ENCODE results near the gene MYB. TPM values are rescaled to one million over a fixed set of nuclear protein-coding genes. Genes with fewer than 3 reads are reported as not detected.

MYB gene
- total RNA-seq, 2 experiments from 2014 or later, result 29.2 to 35.9 TPM

DNA sequence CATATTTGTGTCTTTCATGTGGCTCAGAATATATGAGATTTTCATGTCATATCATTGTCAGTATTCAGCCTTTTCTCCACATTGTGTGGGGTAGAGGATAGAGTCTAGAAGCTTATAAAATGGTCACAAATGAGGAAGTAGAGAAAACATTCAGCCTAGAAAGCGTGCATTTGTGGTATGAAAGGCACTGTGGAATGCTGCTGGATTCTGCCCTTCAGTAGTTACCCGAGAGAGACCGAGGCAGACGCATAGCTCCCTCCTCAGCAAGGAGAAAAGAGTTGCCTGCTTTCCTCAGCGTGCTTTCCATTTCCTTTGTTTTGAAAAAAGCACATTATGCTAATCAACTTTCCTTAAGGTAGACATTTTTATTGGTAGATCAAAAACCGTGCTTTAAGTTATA, 28.7 kb downstream of the MYB start:
- peaks cover 38% of the 10 kb centered on the region for H3K4me1 Mint-ChIP-seq
- CTCF ChIA-PET, result interaction anchor here (0.6 to 1.0 kb wide), 4 partner anchors 15 to 186 kb away, joined by 3 read pairs; no protein-coding TSS in a partner anchor
- POLR2A ChIA-PET, result interaction anchor here (0.6 kb wide), 1 partner anchor 68 kb away, joined by 3 read pairs; no protein-coding TSS in a partner anchor

GRCh38 chr6:135210632-135211305, 29.7 kb downstream of the MYB start:
- POLR2A ChIA-PET, result no interaction called here
- Mint-ChIP-seq H3K27ac (peak overlapping the region; percentile 62), H3K36me3 (ENCODE audit: low read depth) (peaks cover 38% of the 10 kb centered on the region), H3K4me1 (peaks cover 38% of the 10 kb centered on the region), H3K4me3 (peak overlapping the region; percentile 33), H3K27me3 (no peaks in the 10 kb centered on the region), H3K9me3 (ENCODE audit: low read depth) (no peaks in the 10 kb centered on the region)
- ATAC-seq (peak; percentile 18), DNase-seq (peak; percentile 28)
- intact Hi-C loops (cut with DNase I, micrococcal nuclease), result no loop called here
- CTCF ChIA-PET, result interaction anchor here (0.6 to 1.1 kb wide), 2 partner anchors 123 to 162 kb away, joined by 3 read pairs; no protein-coding TSS in a partner anchor

More for the DNA sequence above, 28.7 kb downstream of the MYB start:
- DNase-seq (no peak), ATAC-seq (no peak)
- Mint-ChIP-seq H3K36me3 (ENCODE audit: low read depth) (peaks cover 40% of the 10 kb centered on the region), H3K27ac (peak overlapping the region; percentile 58), H3K9me3 (ENCODE audit: low read depth) (no peaks in the 10 kb centered on the region), H3K27me3 (no peaks in the 10 kb centered on the region), H3K4me3 (peak overlapping the region; percentile 33)
- intact Hi-C loops (cut with DNase I, micrococcal nuclease), result no loop called here

DNA sequence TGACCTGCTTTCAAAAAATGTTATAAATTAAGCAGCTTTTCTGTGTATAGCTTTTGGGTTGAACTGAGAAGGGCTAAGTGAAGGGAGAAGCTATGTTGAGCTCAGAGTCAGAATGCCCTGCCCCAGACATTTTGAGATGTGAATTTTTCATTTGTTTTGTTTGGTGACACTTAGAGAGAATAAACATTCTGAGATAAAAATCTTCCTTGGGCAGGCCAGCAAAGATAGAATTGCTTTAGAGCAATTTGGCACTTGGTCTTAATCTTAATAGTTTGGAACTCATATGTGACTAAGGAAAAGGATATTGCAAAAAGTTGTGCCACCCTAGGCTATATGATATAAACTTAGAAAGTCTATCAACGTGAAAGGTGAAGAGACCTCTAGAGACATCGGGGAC, 30.2 kb downstream of the MYB start:
- no peaks in the 10 kb centered on the region for H3K27me3 Mint-ChIP-seq
- peaks cover 38% of the 10 kb centered on the region for H3K4me1 Mint-ChIP-seq
- intact Hi-C loops (cut with DNase I, micrococcal nuclease), result no loop called here
- peak; percentile 19 for ATAC-seq
- no peak for DNase-seq
- H3K36me3 Mint-ChIP-seq (ENCODE audit: low read depth), result peaks cover 38% of the 10 kb centered on the region
- no peak overlapping the region for H3K4me3 Mint-ChIP-seq
- POLR2A ChIA-PET, result no interaction called here
- H3K9me3 Mint-ChIP-seq (ENCODE audit: low read depth), result no peaks in the 10 kb centered on the region
- peak overlapping the region; percentile 62 for H3K27ac Mint-ChIP-seq
- CTCF ChIA-PET, result interaction anchor here (0.6 to 1.1 kb wide), 2 partner anchors 124 to 162 kb away, joined by 3 read pairs; no protein-coding TSS in a partner anchor

DNA sequence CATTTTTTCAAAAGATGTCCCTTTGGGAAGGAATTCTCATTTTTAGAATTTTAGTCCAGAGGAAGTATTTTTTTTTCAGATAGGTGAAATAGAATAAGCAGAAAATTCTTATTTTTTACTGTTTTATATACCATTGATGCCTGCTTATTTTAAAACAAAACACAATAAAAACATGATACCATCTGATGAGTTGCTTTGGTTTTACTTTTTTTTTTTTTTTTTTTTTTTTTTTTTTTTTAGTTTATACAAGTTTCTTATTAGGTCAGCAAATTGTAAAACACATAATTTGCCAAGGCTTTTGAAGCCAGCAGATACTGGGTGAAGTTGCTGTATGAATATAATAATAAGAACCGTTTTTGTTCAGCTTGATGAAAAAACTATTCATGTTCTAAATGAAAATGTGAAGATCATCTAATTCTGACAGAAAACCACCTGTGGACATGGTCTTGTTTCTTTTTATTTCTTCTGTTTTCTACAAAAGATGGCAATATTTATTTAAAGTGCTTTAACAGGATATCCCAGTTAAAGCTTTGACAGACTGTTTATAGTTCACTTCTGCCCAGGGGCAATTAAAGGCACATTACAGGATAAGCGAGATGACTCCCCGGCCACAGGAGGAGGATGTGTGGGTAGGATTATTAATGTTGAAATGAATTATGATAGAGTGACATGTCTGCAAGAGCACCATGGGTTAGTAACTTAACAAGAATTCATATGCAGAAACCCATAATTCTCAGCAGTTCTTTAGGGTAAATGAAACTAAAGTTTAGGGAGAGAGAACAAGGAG, 31.1 kb downstream of the MYB start:
- H3K27me3 Mint-ChIP-seq, result no peaks in the 10 kb centered on the region
- no peaks in the 10 kb centered on the region for H3K9me3 Mint-ChIP-seq (ENCODE audit: low read depth)
- peaks cover 38% of the 10 kb centered on the region for H3K4me1 Mint-ChIP-seq
- no peak overlapping the region for H3K4me3 Mint-ChIP-seq
- H3K27ac Mint-ChIP-seq, result peak overlapping the region; percentile 65
- ATAC-seq, result peak; percentile 81
- intact Hi-C loops (cut with DNase I, micrococcal nuclease), result no loop called here
- ChIA-PET POLR2A (no interaction called here), CTCF (interaction anchor here (0.8 to 2.0 kb wide), 5 partner anchors 15 to 206 kb away, joined by 3 to 9 read pairs (median 3); no protein-coding TSS in a partner anchor)
- H3K36me3 Mint-ChIP-seq (ENCODE audit: low read depth), result peaks cover 45% of the 10 kb centered on the region
- DNase-seq, result peak; percentile 55

DNA sequence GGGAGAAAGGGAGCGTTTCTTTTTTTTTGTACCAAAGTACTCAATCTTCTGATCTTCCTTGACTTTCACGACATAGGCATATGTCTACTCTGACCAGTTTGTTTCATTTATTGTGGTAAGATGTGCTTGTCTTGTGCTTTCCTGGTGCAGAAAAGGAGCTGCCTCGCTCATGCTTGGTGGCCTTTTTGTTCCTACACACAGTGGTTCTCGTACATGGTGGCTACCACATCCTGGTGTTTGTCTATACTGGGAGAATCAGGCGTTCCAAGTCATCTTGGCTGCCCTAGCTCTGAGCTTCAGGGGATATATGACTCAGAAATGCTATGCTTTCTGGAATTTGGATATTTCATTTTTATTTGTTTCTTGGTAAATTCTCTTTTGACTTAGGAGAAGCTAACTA, 31.8 kb downstream of the MYB start:
- peaks cover 48% of the 10 kb centered on the region for H3K36me3 Mint-ChIP-seq (ENCODE audit: low read depth)
- intact Hi-C loops (cut with DNase I, micrococcal nuclease), result no loop called here
- peak overlapping the region; percentile 65 for H3K27ac Mint-ChIP-seq
- H3K27me3 Mint-ChIP-seq, result no peaks in the 10 kb centered on the region
- CTCF ChIA-PET, result interaction anchor here (0.6 to 2.0 kb wide), 5 partner anchors 9 to 69 kb away, joined by 3 to 9 read pairs (median 3); no protein-coding TSS in a partner anchor
- POLR2A ChIA-PET, result no interaction called here
- ATAC-seq (peak; percentile 50), DNase-seq (peak; percentile 33)
- H3K4me1 Mint-ChIP-seq, result peaks cover 38% of the 10 kb centered on the region
- H3K9me3 Mint-ChIP-seq (ENCODE audit: low read depth), result no peaks in the 10 kb centered on the region
- H3K4me3 Mint-ChIP-seq, result no peak overlapping the region

GRCh38 chr6:135213616-135214015, 32.5 kb downstream of the MYB start:
- ChIA-PET CTCF (interaction anchor here (0.6 to 2.0 kb wide), 5 partner anchors 8 to 23 kb away, joined by 3 to 9 read pairs (median 4); no protein-coding TSS in a partner anchor), POLR2A (no interaction called here)
- peaks cover 48% of the 10 kb centered on the region for H3K36me3 Mint-ChIP-seq (ENCODE audit: low read depth)
- ATAC-seq (no peak), DNase-seq (no peak)
- H3K4me3 Mint-ChIP-seq, result no peak overlapping the region
- no peaks in the 10 kb centered on the region for H3K9me3 Mint-ChIP-seq (ENCODE audit: low read depth)
- intact Hi-C loops (cut with DNase I, micrococcal nuclease), result no loop called here
- peaks cover 38% of the 10 kb centered on the region for H3K4me1 Mint-ChIP-seq
- no peak overlapping the region for H3K27ac Mint-ChIP-seq
- H3K27me3 Mint-ChIP-seq, result no peaks in the 10 kb centered on the region

DNA sequence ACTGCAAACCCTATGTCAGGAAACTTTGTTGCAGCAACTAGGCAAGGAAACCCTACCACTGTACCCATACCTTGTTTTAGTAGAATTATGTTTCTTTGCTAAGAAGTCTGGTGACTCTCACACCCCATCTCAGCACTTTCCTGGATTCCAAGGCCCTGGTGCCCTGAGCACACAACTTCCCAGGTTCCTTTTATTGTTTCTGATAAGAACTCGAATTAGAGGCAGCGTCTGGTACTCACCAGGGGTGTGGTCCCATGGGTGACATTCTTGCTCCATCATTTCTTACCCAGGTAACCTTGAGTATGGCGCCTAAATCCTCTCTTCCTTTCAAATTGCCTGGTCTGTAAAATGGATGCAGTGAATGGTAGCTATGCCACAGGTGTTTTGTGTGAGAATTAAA, 34.1 kb downstream of the MYB start:
- Mint-ChIP-seq H3K4me1 (peaks cover 26% of the 10 kb centered on the region), H3K27me3 (no peaks in the 10 kb centered on the region), H3K4me3 (no peak overlapping the region), H3K36me3 (ENCODE audit: low read depth) (peaks cover 50% of the 10 kb centered on the region), H3K27ac (no peak overlapping the region), H3K9me3 (ENCODE audit: low read depth) (no peaks in the 10 kb centered on the region)
- ATAC-seq (no peak), DNase-seq (no peak)
- intact Hi-C loops (cut with DNase I, micrococcal nuclease), result no loop called here
- POLR2A ChIA-PET, result no interaction called here
- CTCF ChIA-PET, result interaction anchor here (0.6 to 0.8 kb wide), 3 partner anchors 9 to 71 kb away, joined by 3 read pairs; no protein-coding TSS in a partner anchor

DNA sequence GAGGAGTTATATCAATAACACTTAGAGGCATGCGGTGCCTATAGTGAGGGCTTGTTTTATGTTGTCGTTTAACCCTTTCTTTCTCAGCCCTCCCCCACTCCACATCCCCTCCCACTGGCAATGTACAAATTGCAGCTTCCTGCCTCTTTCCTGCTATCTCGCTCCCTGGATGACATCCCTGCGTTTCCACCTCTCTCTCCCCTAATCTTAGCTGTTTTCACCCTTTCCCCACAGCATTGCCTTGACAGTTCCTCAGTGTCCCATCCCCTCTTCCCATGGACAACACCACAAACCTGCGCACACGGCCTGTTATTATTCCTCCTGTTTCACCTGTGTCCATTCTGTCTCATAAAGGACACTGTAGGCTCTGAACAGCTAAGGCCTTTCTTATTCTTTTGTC, 34.5 kb downstream of the MYB start:
- intact Hi-C loops (cut with DNase I, micrococcal nuclease), result no loop called here
- Mint-ChIP-seq H3K36me3 (ENCODE audit: low read depth) (peaks cover 47% of the 10 kb centered on the region), H3K27me3 (no peaks in the 10 kb centered on the region), H3K4me3 (no peak overlapping the region), H3K27ac (no peak overlapping the region), H3K9me3 (ENCODE audit: low read depth) (no peaks in the 10 kb centered on the region), H3K4me1 (peaks cover 22% of the 10 kb centered on the region)
- POLR2A ChIA-PET, result no interaction called here
- CTCF ChIA-PET, result interaction anchor here (0.6 to 0.8 kb wide), 3 partner anchors 9 to 71 kb away, joined by 3 read pairs; no protein-coding TSS in a partner anchor
- ATAC-seq, result no peak
- DNase-seq, result no peak

- H3K9me3 Mint-ChIP-seq (ENCODE audit: low read depth), result no peaks in the 10 kb centered on the region
- peaks cover 33% of the 10 kb centered on the region for H3K36me3 Mint-ChIP-seq (ENCODE audit: low read depth)
- ATAC-seq (no peak), DNase-seq (no peak)
- CTCF ChIA-PET, result no interaction called here
- intact Hi-C loops (cut with DNase I, micrococcal nuclease), result no loop called here
- H3K4me3 Mint-ChIP-seq, result no peak overlapping the region
- no peaks in the 10 kb centered on the region for H3K27me3 Mint-ChIP-seq
- H3K27ac Mint-ChIP-seq, result no peak overlapping the region
- H3K4me1 Mint-ChIP-seq, result peaks cover 7% of the 10 kb centered on the region
- POLR2A ChIA-PET, result interaction anchor here (0.6 kb wide), 1 partner anchor 109 kb away, joined by 3 read pairs; no protein-coding TSS in a partner anchor
Measured at GRCh38 chr6:135217663-135218062, 36.6 kb downstream of the MYB start.

DNA sequence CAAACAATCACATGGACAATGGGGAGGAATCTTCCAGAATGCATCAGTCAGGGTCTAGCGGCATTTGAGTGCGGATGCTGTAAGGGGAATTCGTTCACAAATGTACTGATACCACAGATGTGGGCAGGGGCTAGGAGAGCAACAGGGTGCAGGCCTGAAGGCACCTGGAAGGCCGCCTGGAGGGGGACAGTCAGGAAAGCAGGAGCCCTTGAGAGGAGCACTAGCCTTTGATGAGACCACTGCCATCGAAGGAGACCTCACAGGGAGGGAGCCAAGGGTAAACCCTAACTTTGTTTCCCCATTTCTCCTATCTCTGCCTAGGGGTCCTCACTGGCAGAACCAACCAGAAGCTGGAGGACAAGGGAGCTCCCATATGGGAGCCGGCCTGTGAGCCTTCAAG, 38.2 kb downstream of the MYB start:
- H3K36me3 Mint-ChIP-seq (ENCODE audit: low read depth), result peaks cover 26% of the 10 kb centered on the region
- H3K27me3 Mint-ChIP-seq, result no peaks in the 10 kb centered on the region
- H3K4me1 Mint-ChIP-seq, result peaks cover 10% of the 10 kb centered on the region
- POLR2A ChIA-PET, result no interaction called here
- no peaks in the 10 kb centered on the region for H3K9me3 Mint-ChIP-seq (ENCODE audit: low read depth)
- no peak overlapping the region for H3K27ac Mint-ChIP-seq
- CTCF ChIA-PET, result interaction anchor here (1.0 kb wide), 1 partner anchor 11 kb away, joined by 5 read pairs; no protein-coding TSS in a partner anchor
- DNase-seq, result no peak
- no peak for ATAC-seq
- intact Hi-C loops (cut with DNase I, micrococcal nuclease), result no loop called here
- no peak overlapping the region for H3K4me3 Mint-ChIP-seq

DNA sequence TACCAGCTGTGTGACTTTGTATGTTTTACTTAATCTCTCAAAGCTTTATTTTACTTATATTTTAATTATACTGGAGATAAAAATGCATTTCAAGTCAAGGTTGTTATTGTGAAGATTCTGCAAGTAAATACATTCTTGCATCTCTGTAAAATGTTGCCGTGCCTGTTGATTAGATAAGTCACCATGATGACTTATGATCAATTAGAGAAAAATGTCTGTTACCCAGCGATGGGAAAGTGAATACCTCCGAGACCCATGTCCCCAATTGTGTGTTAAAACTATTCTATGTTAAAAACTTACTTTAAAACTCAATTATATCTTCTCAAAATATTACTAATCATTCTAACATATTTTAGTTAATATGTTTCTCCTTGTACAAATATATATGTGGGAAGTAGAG, 39.9 kb downstream of the MYB start:
- Mint-ChIP-seq H3K4me1 (peaks cover 10% of the 10 kb centered on the region), H3K27me3 (no peaks in the 10 kb centered on the region), H3K4me3 (no peak overlapping the region), H3K36me3 (ENCODE audit: low read depth) (peaks cover 25% of the 10 kb centered on the region), H3K27ac (no peak overlapping the region), H3K9me3 (ENCODE audit: low read depth) (no peaks in the 10 kb centered on the region)
- no peak for DNase-seq
- ChIA-PET POLR2A (no interaction called here), CTCF (interaction anchor here (0.5 to 1.3 kb wide), 2 partner anchors 8 to 16 kb away, joined by 3 to 5 read pairs; no protein-coding TSS in a partner anchor)
- ATAC-seq, result no peak
- intact Hi-C loops (cut with DNase I, micrococcal nuclease), result no loop called here
